GM19043 (cell line): ENCODE results near the gene SREBF1.

ENCODE experiments used
- ATAC-seq: cut with Tn5 transposase; IDR thresholded peaks from one replicate; pipeline ENCODE4 v1.9.1; 2021; ENCODE audit warnings: low read depth; ENCODE audit not compliant: unreplicated experiment

SREBF1 gene

GRCh38 chr17:17784657-17785267, 52.0 kb downstream of the SREBF1 start:
- no peak for ATAC-seq

- no peak for ATAC-seq
Observed at GRCh38 chr17:17783825-17784656, 52.7 kb downstream of the SREBF1 start.

DNA sequence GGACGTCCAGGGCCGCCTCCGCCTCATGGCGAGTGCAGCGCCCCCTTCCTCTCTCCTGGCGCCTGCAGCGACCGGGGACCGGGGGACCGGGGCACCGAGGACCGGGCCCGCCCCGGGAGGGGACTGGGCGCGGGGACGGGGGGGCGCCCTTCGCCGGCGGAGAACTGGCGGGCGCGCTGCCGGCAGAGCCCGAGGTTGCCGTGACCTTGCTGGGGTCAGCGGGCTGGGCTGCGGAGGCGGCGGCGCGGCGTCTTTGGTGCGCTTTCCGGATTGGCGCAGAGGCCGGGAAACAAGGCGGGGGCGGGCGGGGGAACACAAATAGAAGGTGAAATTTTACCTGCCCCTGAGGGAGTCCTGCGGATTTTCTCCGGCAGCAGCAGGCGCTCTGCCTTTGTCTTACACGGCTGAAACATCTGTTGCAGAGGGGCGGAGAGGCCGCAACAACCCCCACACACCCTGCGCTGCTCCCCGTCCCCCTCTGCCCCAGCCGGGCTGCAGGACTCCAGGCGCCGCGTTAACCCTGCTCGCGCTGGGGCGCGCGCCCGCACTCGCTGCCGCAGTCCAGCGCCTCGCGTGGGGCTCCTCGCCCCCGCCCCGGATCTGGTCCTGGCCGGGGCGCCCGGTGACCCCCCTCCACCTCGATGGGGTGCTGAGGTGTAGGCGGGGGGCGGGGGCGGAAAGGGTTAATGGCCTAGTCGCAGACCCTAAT, 53.5 kb downstream of the SREBF1 start:
- ATAC-seq = no peak

GRCh38 chr17:17782523-17783115, 54.2 kb downstream of the SREBF1 start:
- no peak for ATAC-seq

GRCh38 chr17:17781591-17782496, 54.9 kb downstream of the SREBF1 start:
- ATAC-seq = no peak

- ATAC-seq = no peak
Observed at GRCh38 chr17:17780922-17781590, 55.7 kb downstream of the SREBF1 start.

DNA sequence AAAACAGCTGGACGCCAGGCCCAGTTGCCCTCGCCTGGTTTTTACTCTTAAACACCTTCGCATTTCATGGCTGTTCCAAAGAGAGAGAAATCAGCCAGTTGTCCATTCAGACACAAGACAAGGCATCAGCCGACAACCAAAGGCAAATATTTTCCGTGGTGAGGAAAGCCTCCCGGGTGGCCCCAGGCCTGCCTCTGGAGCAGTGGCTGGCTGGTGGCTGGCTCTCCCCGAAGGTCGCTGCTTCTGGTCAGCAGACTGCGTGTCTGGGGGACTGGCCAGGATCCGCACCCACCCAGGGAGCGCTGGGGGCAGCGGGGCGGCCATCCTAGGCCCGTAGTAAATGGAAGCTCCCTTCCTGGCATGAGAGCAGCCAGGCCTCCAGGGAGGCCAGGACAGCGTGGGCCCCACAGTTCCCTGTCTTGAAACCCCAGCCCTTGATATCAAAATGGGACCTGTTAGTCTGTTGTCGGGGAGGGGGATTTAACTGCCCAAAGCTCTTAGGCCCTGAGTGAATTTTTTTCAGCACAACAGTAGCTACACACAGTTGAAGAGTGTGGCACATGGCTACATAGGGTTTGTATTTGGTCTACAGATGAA, 57.7 kb downstream of the SREBF1 start:
- ATAC-seq = no peak

DNA sequence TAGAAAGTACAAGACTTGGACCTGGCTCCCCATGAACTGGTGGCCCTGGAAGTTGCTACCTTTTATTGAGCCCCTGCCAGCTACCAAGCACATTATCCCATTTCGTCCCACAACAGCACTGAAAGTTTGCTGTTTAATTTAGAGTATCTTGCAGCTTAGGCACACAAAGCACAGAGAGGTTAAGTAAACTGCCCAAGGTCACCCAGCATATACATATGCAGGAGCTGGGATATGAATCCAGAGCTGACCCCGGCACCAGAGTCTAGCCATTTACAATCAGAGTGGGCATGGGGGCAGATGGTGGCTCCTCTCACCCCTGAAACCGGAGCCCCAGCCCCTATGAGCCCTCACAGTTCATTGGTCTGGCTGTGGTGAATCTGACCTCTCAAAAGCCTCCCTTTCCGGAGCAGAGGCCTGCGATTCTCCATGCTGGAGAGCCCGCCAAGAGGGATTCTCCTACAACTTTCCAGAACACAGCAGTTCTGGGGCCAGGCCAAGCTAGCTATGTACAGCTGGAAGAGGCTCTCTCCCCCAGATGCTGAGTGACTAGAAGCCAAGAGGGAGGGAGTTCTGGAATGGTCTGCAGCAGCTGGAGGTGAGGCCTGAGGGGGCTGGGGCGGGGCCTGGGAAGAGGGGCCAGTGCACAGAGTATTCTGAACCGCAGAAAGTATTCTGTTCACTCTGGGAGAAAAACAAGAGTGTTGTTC, 58.3 kb downstream of the SREBF1 start:
- ATAC-seq = no peak

DNA sequence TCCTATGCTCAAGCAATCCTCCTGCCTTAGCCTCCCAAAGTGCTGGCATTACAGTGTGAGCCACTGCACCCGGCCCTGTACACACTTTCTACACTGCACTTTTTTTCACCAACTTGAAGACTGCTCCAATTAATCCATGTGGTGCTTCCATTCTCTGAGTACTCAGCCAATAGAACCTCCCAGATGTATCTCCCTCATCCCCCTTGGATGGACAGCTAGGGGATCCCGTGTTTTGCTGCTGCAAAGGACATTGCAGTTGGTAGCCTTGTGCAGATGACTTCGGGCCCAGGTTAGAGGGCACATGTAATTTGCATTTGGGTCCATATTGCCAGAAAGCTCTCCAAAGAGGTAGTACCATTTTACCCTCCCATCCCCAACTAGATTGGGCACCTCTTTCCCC, 59.9 kb downstream of the SREBF1 start:
- no peak for ATAC-seq

DNA sequence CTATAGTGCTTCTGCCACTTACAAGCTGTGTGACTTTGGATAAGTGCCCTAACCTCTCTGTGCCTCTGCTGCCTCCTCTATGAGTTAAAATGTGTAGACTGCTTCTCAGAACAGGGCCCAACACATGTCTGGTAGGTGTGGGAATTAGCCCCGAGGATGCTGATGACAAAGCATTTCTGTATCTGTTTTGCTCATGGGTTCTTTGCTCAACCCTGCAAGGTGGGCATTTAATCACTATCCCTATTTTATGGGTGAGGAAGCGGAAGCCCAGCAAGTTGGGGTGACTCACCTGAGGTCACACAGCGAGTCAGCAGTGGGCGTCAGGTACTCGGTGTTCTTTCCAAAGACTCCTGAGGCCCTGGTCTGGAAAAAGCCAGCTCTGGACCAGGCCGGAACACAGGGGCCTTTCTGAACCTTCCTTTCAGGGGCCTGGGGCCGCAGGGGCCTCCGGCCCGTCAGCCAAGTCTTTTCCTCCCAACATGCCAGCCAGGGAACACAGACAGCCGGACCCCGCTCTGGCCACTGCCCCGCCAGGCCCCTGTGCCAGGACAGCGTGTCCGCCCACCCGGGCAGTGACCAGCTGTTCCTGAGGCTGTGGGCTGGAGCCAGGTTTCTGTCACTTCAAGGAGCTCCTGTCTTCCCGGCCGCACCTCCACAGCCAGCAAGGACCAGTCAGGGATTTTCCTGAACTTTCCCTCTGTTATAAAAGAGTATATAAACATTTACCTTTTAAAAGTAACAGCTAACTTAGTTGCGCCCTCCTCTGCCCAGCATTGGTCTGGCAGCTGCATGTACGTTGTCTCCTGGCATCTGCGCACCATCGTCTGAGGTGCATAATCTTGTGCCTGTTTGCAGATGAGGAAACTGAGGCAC, 62.5 kb downstream of the SREBF1 start:
- ATAC-seq = no peak

DNA sequence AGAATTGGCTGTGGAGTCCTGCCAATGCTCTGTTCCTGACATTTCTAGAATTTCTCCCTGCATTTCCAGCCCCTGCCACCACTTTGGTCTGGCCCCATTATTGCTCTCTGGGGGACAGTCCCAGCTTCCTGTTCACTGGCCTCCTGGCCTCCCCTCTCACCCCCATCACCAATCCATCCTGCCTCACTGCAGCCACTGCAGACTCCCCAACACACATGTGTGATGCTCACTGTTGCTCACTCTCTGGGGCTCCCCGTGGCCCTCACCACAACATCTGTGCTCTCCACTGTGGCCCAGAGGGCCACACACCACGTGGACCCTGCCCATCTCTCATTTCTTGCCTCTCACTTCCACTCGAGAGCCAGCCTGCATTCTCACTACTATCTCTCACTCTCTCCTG, 64.6 kb downstream of the SREBF1 start:
- ATAC-seq = no peak

- ATAC-seq = no peak
Observed at GRCh38 chr17:17771498-17772201, 65.1 kb downstream of the SREBF1 start.

GRCh38 chr17:17770632-17771044, 66.1 kb downstream of the SREBF1 start:
- no peak for ATAC-seq

GRCh38 chr17:17769869-17770631, 66.7 kb downstream of the SREBF1 start:
- no peak for ATAC-seq

- no peak for ATAC-seq
Observed at GRCh38 chr17:17768424-17769088, 68.2 kb downstream of the SREBF1 start.

- no peak for ATAC-seq
Observed at GRCh38 chr17:17767887-17768418, 68.8 kb downstream of the SREBF1 start.
